K562 (cell line): ENCODE results near the gene IRGQ. TPM values are rescaled to one million over a fixed set of nuclear protein-coding genes. Genes with fewer than 3 reads are reported as not detected.

ENCODE experiments used
- CBFA2T2 ChIP-seq: fragments of 450-650 bp; conservative IDR thresholded peaks from 2 replicates; pipeline ENCODE4 v1.6.1; 2017; ENCODE audit warnings: mild to moderate bottlenecking
- E4F1 ChIP-seq: fragments of 250-450 bp; sonication (Bioruptor Pico); IDR thresholded peaks from 2 replicates; pipeline ENCODE4 v1.5.0; 2021; ENCODE audit warnings: mild to moderate bottlenecking, borderline replicate concordance
- JUN ChIP-seq, 2 experiments: sonication (generic) in 1 of 2; formaldehyde crosslinking in 1 of 2; IDR thresholded peaks; 2 replicates each; pipeline versions ENCODE4 v1.6.1 to v1.8.0; 2012 to 2022; ENCODE audit warnings: borderline replicate concordance in 2 of 2, mild to moderate bottlenecking in 2 of 2, improper control_type of control experiment in 1 of 2, low read depth in 1 of 2, low read length in 1 of 2, missing genetic modification reagents in 1 of 2
- NELFE ChIP-seq: IDR thresholded peaks from 2 replicates; pipeline ENCODE4 v1.6.1; 2011; ENCODE audit warnings: mild to moderate bottlenecking; ENCODE audit not compliant: insufficient read depth, insufficient read length
- PKNOX1 ChIP-seq: fragments of 450-650 bp; IDR thresholded peaks from 2 replicates; pipeline ENCODE4 v1.6.1; 2016
- RBM25 ChIP-seq: fragments of 200-400 bp; formaldehyde crosslinking; IDR thresholded peaks from 2 replicates; pipeline ENCODE4 v1.6.1; 2018; ENCODE audit warnings: low read length, low read depth, moderate library complexity; ENCODE audit not compliant: severe bottlenecking
- RCOR1 ChIP-seq, 2 experiments: IDR thresholded peaks; 2 replicates each; pipeline ENCODE4 v1.6.1; 2012; ENCODE audit warnings: low read depth in 2 of 2, low read length in 2 of 2, borderline replicate concordance in 1 of 2, improper control_type of control experiment in 1 of 2
- TRIM25 ChIP-seq: fragments of 450-650 bp; IDR thresholded peaks from 2 replicates; pipeline ENCODE4 v1.7.0; 2016; ENCODE audit warnings: borderline replicate concordance
- ZNF696 ChIP-seq: fragments of 250-450 bp; sonication (Bioruptor Pico); conservative IDR thresholded peaks from 2 replicates; pipeline ENCODE4 v1.4.0; 2020; ENCODE audit warnings: mild to moderate bottlenecking, moderate library complexity
- polyA plus RNA-seq, 8 experiments: library from polyadenylated mRNA; depleted of rRNA in 4 of 8; stranded (reverse) in 5 of 8; unstranded in 3 of 8; fragments of >200 nt; fragmentation: Nextera tagmentation in 2 of 8; fragmentation: Illumina TruSeq in 1 of 8; extraction: Ambion mirVana in 2 of 8; extraction: Trizol in 1 of 8; gene quantifications; 2 replicates each; pipeline versions ENCODE4 v1.2.1 to v1.2.3, GENCODE V29; 2011 to 2014; ENCODE audit warnings: inconsistent platforms in 1 of 8, missing spikeins in 1 of 8
- total RNA-seq, 7 experiments: library from RNA; depleted of rRNA in 6 of 7; stranded (reverse); fragments of >200 nt in 6 of 7; fragmentation: Illumina TruSeq in 2 of 7; extraction: Trizol in 2 of 7; gene quantifications; 2 replicates each; pipeline versions ENCODE4 v1.2.1 to v1.2.3, GENCODE V29; 2011 to 2021; ENCODE audit warnings: low replicate concordance in 1 of 7
- TF ChIP-seq, protein P1 (sequence below), 2 experiments: fragments of 450-650 bp; IDR thresholded peaks; 2 replicates each; pipeline ENCODE4 v1.6.1; 2016; ENCODE audit warnings: mild to moderate bottlenecking in 2 of 2, borderline replicate concordance in 1 of 2, low read depth in 1 of 2, moderate library complexity in 1 of 2

IRGQ gene
- total and polyA plus RNA-seq, 9 of the 15 experiments (the other 6 are each of a cell fraction or from before 2014, with no cell fraction given) = 3.5 to 19.2 (median 7.9) TPM

DNA sequence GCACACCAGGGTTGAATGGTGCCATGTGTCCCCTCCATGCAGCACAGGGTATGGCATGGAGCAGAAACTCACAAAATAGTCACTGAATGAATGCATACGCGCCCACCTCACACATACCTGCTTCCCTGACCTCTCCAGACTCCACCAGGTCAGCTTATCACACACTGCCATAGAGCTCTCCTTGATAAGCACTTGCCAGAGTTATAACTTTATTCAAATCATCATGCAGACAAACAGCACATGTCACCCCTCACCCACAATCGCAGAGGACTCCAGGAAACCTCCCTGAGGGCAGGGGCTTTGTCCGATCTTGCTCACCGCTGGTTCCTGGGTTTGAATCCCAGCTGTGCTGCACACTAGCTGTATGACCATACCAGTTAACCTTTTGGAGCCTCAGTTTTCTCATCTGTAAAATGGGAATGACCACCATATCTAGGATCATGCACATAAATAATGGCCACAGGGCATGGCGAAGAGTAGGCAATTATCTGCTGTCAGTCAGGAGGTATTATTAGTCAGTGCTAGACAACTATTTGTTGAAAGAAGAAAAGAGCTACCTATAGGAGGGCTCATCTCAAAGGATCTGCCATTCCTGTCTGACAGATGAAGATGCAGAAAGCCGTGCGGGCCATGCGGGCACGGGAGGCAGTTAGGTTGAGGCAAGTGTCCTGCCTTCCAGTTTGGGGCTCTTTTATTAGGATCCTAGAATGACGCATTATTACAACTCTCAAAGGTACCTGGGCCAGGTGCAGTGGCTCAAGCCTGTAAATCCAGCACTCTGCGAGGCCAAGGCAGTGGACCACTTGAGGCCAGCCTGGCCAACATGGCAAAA is 34.6 kb downstream of the IRGQ start (continued):
- no peak for TF ChIP-seq TRIM25
- TF ChIP-seq, protein P1, sequence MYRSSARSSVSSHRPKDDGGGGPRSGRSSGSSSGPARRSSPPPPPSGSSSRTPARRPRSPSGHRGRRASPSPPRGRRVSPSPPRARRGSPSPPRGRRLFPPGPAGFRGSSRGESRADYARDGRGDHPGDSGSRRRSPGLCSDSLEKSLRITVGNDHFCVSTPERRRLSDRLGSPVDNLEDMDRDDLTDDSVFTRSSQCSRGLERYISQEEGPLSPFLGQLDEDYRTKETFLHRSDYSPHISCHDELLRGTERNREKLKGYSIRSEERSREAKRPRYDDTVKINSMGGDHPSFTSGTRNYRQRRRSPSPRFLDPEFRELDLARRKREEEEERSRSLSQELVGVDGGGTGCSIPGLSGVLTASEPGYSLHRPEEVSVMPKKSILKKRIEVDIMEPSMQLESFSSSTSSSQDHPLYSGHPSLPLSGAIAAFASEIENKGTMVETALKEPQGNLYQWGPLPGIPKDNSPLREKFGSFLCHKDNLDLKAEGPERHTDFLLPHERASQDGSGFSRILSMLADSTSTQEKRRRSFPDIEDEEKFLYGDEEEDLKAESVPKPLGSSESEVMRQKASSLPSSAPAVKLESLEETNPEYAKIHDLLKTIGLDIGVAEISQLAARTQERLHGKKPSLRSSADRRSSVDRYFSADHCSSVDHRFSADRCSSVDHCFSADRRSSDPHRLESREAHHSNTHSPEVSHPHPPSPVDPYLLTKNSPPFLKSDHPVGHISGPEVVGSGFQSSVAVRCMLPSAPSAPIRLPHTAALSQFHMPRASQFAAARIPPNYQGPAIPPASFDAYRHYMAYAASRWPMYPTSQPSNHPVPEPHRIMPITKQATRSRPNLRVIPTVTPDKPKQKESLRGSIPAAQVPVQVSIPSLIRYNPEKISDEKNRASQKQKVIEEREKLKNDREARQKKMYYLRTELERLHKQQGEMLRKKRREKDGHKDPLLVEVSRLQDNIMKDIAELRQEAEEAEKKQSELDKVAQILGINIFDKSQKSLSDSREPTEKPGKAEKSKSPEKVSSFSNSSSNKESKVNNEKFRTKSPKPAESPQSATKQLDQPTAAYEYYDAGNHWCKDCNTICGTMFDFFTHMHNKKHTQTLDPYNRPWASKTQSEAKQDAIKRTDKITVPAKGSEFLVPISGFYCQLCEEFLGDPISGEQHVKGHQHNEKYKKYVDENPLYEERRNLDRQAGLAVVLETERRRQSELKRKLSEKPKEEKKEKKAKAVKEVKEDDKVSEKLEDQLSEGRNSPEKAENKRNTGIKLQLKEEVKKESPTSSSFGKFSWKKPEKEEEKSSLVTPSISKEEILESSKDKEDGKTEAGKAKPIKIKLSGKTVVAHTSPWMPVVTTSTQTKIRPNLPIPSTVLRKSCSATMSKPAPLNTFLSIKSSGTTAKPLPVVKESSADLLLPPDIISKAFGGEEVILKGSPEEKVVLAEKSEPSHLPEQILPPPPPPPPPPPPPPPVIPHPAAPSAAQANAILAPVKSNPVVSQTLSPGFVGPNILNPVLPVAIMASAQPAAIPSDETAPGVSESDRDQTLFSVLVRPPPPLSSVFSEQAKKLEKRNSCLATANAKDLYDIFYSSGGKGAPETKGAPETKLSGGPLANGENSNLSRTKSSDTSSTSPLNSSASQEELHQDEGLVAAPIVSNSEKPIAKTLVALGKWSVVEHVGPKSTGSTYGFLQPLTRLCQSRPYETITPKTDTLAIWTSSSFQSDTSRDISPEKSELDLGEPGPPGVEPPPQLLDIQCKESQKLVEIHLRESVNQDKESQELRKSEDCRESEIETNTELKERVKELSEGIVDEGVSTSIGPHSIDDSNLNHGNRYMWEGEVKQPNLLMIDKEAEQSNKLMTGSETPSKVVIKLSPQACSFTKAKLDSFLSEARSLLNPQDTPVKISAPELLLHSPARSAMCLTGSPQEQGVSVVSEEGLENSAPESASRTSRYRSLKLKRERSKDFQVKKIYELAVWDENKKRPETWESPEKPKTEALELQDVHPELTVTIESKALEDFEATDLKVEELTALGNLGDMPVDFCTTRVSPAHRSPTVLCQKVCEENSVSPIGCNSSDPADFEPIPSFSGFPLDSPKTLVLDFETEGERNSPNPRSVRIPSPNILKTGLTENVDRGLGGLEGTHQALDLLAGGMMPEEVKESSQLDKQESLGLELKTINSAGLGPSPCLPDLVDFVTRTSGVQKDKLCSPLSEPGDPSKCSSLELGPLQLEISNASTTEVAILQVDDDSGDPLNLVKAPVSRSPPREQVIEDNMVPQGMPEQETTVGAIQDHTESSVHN (IDR thresholded peaks at IDR 0.05; ENCODE audit: borderline replicate concordance in 1 of 2, low read depth in 1 of 2) = no peak
- no peak for TF ChIP-seq ZNF696 (CRISPR knock-in tag)
- no peak for TF ChIP-seq NELFE
- peak; percentile 86 for TF ChIP-seq RBM25
- TF ChIP-seq JUN (IDR thresholded peaks at IDR 0.05; ENCODE audit: borderline replicate concordance, low read depth, low read length) = no peak
- TF ChIP-seq JUN (CRISPR knock-in tag; IDR thresholded peaks at IDR 0.05; ENCODE audit: borderline replicate concordance) = no peak
- 0 out of 4 replicates have a peak, but pooled peaks of 1 of the 2 experiments have one; percentile 28 for TF ChIP-seq RCOR1 (IDR thresholded peaks at IDR 0.05; ENCODE audit: borderline replicate concordance in 1 of 2, low read depth in 2 of 2, low read length in 2 of 2)
- 0 out of 2 replicates have a peak, but pooled peaks have one; percentile 13 for TF ChIP-seq PKNOX1
- TF ChIP-seq CBFA2T2 = peak; percentile 13; the same call in 1 of the 2 replicates
- no peak for TF ChIP-seq E4F1 (CRISPR knock-in tag)
